Stimulated activated CD8-positive, alpha-beta memory T cell treated with anti-CD3 and anti-CD28 coated beads, Interleukin-4, amount 100 ng/mL, for 48 hours (primary cell): ENCODE data around the gene FAM227A.
"Not testable (repeated sequence)": the region's sequence is repeated elsewhere in the genome, so short reads cannot be mapped to it uniquely, and the experiment has no call there.

ENCODE experiments used
- DNase-seq: peaks from one replicate; pipeline ENCODE4 v3.0.0-alpha.2; 2020

FAM227A gene

DNA sequence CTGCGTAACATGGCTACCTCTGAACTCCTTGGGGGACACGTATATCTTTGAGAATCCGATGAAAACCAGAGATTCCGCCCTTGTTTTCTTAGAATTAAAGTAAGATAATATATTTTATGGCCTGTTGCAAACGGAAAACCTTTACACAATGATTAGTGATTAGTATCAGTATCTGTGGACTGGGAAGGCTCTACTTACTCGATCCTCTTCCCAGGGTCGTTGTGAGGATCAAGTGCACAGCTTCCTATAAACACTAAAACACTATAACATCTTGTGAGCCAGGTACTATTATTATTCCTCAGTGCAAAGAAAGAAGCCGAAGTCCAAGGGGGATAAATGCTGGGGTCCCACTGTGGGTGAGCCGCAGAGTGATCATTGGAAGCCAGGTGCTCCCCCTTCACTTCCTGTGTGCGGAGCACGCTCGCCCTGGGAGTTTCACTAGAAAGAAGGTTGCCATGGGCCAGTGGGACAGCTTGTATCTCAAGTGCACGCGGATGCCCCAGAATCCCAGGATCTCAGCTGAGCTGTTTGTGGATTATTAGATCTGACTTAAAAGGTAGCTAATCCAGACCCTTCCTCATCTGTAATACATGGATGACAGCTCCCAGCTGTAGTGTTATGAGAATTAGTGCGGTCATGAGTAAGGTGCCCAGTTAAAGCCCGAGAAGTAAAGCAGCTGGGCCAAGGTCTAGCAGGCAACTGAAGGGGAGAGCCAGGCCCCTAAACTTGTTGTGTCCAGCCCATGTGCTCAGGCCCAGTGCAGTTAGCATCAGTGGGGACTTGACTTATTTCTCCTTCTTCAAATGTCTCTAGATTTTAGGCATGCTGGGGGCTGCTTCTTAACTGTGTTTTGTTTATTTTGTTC lies 1.1 kb upstream of the FAM227A start:
- peak; percentile 58 for DNase-seq

GRCh38 chr22:38655519-38656255 lies 505 bp downstream of the FAM227A start:
- no peak for DNase-seq

- DNase-seq, result no peak
These were observed 2.5 kb downstream of the FAM227A start for GRCh38 chr22:38653741-38654140.

DNA sequence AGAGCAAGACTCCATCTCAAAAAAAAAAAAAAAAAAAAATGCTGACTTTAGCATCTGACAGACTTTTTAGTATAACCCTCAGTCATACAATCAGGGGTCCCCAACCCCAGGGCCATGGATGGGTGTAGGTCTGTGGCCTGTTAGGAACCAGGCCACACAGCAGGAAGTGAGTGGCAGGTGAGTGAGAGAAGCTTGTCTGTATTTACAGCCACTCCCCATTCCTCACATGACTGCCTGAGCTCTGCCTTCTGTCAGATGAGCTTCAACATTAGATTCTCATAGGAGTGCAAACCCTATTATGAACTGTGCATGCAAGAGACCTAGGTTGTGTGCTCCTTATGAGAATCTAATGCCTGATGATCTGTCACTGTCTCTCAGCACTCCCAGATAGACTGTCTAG lies 3.3 kb downstream of the FAM227A start:
- no peak for DNase-seq

DNA sequence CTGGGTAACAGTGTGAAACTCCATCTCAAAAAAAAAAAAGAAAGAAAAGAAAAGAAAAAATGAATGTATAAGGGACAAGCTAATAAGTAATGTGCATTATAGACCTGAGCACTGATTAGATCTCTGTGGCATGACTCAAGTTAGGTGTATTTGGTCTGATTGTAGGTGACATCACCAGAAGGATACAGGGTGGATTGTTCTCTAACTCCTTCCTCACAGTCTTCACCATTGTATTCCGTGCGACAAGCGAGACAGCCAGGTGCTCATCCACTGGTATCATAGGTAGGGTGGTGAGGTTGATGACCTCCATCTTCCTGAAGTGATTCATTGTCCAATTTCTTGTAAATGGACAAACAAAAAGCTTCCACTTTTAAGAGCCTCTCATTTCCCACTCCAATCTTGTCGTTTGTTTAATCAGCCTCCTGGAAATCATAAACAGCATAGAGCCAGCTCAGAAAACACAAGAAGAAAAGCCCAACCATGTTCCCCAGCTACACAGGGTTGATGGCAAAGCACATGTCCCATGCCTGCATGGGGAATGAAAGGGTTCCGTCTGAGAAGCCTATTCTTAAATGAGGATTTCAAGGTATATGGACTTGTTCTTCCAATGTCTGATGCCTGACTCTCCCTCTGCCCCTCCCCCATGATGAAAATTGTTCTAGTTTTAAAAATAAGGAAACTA lies 6.2 kb downstream of the FAM227A start:
- no peak for DNase-seq

- no peak for DNase-seq
These were observed 10.8 kb downstream of the FAM227A start for GRCh38 chr22:38645430-38645829.

- not testable (repeated sequence) for DNase-seq
These were observed 11.9 kb downstream of the FAM227A start for GRCh38 chr22:38644245-38644644.

GRCh38 chr22:38641476-38642040 lies 14.6 kb downstream of the FAM227A start:
- no peak for DNase-seq

DNA sequence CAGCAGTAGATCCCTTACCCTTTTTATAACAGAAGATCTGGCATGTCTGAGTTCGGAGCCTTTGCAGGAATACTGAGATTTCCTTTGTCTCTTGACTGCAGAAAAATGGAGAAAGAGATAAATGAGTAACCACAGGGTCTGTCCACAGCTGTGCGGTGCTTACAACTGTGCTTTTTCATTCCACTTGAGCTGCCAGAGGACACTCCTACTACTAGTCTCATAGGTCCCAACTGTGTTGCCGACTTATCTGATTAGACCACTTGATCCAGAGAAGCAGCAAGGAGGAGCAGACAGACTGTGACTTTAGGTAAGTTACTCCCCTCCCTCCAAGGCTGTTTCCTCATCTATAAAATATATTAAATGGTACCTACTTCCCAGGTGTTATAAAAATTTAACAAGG lies 17.5 kb downstream of the FAM227A start:
- no peak for DNase-seq

DNA sequence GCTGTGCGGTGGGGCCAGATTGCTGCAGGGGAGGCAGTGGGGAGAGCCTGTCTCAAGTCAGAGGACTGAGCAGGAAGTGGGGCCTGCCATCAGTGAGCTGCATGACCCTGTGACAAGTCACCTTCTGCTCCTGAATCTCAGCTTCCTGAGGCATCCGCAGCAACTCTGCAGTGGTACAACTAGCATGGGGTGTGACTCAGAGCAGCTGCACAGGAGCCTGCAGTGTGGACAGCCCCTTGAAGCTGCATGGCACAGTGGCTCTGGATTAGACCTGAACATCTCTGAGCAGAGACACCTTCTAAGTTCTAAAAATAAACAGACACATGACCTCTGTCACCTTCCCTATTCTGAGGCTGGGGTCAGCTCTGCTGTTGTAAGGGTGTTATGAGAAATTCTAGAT lies 18.0 kb downstream of the FAM227A start:
- no peak for DNase-seq

DNA sequence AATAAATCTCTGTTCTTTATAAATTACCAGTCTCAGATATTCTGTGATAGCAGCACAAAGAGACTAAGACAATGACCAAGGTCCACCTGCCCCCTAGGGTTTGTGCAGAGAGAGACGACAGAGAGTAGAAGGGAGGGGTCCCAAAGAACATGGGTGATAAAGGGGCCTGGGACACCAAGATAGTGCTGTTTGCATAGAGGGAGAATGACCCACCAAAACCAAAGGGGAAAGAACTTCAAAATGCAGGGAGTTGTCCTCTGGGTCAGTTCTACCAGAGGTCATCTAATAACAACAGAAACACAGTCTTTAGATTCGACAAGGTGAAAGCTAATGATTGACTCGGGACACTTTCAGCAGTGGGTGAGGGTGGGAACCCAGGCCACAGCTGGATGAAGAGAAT lies 23.7 kb downstream of the FAM227A start:
- no peak for DNase-seq

DNA sequence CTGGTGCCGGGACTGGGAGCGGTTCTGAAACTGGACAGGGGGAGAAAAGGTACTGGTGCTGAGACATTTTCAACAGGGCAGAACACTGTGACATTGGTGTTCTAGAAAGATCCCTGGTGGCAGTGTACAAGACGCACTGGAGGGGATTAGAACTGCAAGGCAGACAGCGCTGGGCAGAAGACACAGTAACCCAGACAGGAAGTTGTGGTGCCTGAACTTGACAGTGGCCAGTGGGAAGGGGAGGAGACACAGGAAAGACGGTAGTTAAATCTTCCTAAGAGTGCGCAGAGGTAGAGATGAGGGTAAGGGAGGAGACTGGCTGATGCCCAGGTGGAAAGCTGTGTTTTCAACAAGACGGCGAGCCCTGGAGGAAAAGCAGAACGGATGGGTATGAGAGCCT lies 24.5 kb downstream of the FAM227A start:
- no peak for DNase-seq

- no peak for DNase-seq
These were observed 27.1 kb downstream of the FAM227A start for GRCh38 chr22:38629108-38629507.

DNA sequence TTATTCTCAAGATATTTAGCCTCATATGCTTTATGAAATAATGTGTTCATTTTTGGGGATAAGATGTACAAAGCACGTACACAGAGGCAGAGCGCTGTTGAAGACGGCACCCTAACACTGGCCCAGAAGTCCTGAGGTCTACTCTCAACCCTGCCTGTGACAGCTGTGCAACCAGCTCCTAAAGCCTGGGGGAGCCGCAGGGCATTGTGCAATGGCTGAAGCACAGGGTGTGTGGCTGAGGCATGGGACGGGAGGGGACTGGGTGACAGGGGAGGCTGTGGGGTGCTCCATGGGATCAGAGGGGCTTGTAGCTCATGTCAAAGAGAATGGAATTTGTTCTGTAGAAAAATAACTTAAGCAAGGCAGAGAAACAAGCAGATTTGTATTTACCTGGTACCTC lies 27.7 kb downstream of the FAM227A start:
- no peak for DNase-seq

- no peak for DNase-seq
These were observed 32.8 kb downstream of the FAM227A start for GRCh38 chr22:38623351-38623750.

GRCh38 chr22:38618682-38619081 lies 37.5 kb downstream of the FAM227A start:
- DNase-seq, result no peak

- DNase-seq, result no peak
These were observed 37.9 kb downstream of the FAM227A start for GRCh38 chr22:38618258-38618657.

DNA sequence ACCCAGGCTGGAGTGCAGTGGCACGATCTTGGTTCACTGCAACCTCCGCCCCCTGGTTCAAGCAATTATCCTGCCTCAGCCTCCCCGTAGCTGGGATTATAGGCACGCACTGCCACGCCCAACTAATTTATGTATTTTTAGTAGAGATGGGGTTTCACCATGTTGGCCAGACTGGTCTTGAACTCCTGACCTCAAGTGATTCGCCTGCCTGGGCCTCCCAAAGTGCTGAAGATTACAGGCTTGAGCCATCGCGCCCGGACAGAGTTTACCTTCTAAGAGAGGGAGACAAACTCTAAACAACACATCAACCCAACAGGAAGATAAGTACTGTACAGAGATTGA lies 41.2 kb downstream of the FAM227A start:
- not testable (repeated sequence) for DNase-seq

GRCh38 chr22:38614332-38615063 lies 41.7 kb downstream of the FAM227A start:
- DNase-seq, result no peak

DNA sequence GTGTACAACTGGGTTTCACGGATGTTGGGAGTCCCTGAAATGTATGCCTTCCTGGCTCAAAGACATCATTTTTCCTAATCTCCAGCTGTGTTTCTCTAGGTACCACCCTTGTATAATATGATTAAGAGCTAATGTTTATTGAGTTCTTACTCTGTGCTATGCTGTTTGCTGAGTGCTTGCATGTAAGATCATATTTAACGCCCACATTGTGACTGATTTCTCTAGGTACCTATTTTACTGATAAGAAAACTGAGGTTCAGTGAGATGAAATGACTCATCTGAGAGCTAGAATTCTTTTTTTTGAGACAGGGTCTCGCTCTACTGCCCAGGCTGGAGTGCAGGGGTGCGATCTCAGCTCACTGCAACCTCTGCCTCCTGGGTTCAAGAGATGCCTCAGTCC lies 42.6 kb downstream of the FAM227A start:
- DNase-seq, result no peak

DNA sequence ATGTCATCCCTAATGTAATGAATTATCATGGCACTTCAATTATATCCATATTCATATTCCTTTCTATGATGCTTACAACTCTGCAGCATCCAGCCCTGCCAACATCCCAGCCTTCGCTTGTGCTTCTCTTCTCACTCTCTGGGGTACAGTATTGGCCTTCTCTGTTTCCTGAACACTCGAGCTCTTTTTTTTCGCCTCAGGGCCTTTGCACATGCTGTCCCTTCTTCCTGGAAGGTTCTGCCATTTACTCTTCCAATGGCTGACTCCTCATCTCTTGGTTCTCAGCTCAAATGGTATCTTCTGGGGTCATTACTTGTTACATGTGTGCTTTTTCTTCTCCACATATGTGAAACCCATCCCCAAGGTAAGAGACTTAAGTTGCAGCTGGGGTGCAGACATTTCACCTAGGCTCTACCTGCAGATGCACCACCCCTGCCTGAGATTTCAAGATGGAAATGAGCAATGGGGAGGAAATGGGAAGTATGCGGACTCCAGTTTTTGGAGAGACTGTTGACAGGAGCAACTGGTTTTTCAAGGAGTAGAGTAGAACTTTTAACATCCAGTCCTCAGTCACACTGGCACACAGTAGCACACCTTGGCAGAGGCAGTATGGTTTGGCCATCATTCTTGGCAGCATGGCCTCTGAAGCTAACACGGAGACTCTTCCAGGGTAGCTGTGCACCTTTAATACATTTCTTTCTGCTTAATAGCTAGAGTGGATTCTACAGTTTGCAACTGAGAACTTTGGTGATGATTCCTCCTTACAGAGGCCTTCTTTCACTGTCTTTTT lies 43.8 kb downstream of the FAM227A start:
- no peak for DNase-seq

DNA sequence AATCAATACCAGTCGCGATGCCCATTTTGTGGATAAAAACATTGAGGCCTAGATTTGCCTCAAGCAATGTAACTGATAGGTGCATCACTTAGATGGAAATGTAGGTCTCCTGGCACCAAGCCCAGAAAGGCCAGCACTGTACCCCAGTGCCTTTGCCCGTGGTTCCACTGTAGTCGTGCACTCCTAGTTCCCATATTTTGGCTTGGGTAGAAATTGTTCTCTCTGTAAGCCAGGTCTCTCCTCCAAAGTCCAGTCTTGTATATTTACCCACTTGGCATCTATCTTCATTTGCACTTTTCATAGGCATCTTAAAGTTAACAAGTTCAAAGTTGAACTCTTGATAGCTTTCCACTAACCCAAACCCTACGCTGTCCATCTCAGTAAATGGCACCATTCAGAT lies 44.6 kb downstream of the FAM227A start:
- DNase-seq, result no peak
